Coronary artery (tissue), 2 donors: ENCODE results near the gene AKAP1.

Experiments
- DNase-seq: peaks from one replicate; pipeline ENCODE4 v3.0.0-alpha.2; 2017; ENCODE audit warnings: low spot score
- H3K27ac ChIP-seq, 2 donors: fragments of 200-600 bp; sonication (generic); one replicate each; pipeline ENCODE4 v1.5.1; 2016 to 2019
- H3K4me3 ChIP-seq: fragments of 200-600 bp; sonication (generic); 2 replicates; pipeline ENCODE4 v1.5.1; 2016; ENCODE audit warnings: mild to moderate bottlenecking, moderate library complexity
- CTCF ChIP-seq: fragments of 200-600 bp; sonication (generic); IDR thresholded peaks from one replicate; pipeline ENCODE4 v1.5.1; 2019; ENCODE audit warnings: antibody characterized with exemption

AKAP1 gene

GRCh38 chr17:57085448-57086068, 512 bp downstream of the AKAP1 start:
- peak; percentile 81 for DNase-seq
- H3K27ac ChIP-seq, result peak overlapping the region; percentile 93 to 96
- TF ChIP-seq CTCF, result no peak
- peak overlapping the region; percentile 99 for H3K4me3 ChIP-seq

GRCh38 chr17:57086069-57086930, 1.3 kb downstream of the AKAP1 start:
- peak overlapping the region; percentile 99 for H3K4me3 ChIP-seq
- DNase-seq, result no peak
- H3K27ac ChIP-seq, result peak overlapping the region; percentile 93 to 96
- no peak for TF ChIP-seq CTCF

- Histone ChIP-seq H3K27ac (peak overlapping the region; percentile 94 to 95), H3K4me3 (no peak overlapping the region)
- DNase-seq, result no peak
- no peak for TF ChIP-seq CTCF
Measured at GRCh38 chr17:57088298-57088697, 3.3 kb downstream of the AKAP1 start.

GRCh38 chr17:57089391-57089790, 4.3 kb downstream of the AKAP1 start:
- H3K27ac ChIP-seq, result peak overlapping the region; percentile 94 to 95
- TF ChIP-seq CTCF, result no peak
- DNase-seq, result no peak
- no peak overlapping the region for H3K4me3 ChIP-seq

GRCh38 chr17:57090560-57091185, 5.6 kb downstream of the AKAP1 start:
- Histone ChIP-seq H3K4me3 (peak overlapping the region; percentile 41), H3K27ac (peak overlapping the region; percentile 94 to 95)
- DNase-seq, result no peak
- TF ChIP-seq CTCF, result no peak

- Histone ChIP-seq H3K4me3 (peak overlapping the region; percentile 41), H3K27ac (peak overlapping the region; percentile 94 to 95)
- peak; percentile 82 for DNase-seq
- TF ChIP-seq CTCF, result no peak
Measured at GRCh38 chr17:57091186-57091618, 6.2 kb downstream of the AKAP1 start.
